Measurements from ENCODE around the gene ANO4. TPM values are rescaled to one million over a fixed set of nuclear protein-coding genes. Genes with fewer than 3 reads are reported as not detected.

Gene ANO4
- total RNA-seq, 1 donor from 2014 or later: not detected

GRCh38 chr12:100877776-100878175 lies 83.2 kb downstream of the ANO4 start:
- intact Hi-C loops (cut with micrococcal nuclease): no loop called here
- Histone ChIP-seq H3K4me3 (no peak overlapping the region), H3K4me1 (no peaks in the 10 kb centered on the region), H3K9me3 (replicated peaks) (peaks cover 23% of the 10 kb centered on the region), H3K27me3 (ENCODE audit: low read depth) (no peaks in the 10 kb centered on the region), H3K27ac (replicated peaks) (no peak overlapping the region), H3K36me3 (no peaks in the 10 kb centered on the region)
- TF ChIP-seq CTCF (IDR thresholded peaks at IDR 0.05; ENCODE audit: borderline replicate concordance): no peak
- DNase-seq: no peak

GRCh38 chr12:100895192-100895591 lies 100.6 kb downstream of the ANO4 start:
- H3K27ac ChIP-seq (replicated peaks): no peak overlapping the region
- H3K4me3 ChIP-seq: no peak overlapping the region
- no peaks in the 10 kb centered on the region for H3K4me1 ChIP-seq
- DNase-seq: no peak
- H3K9me3 ChIP-seq (replicated peaks): peaks cover 4% of the 10 kb centered on the region
- TF ChIP-seq CTCF (IDR thresholded peaks at IDR 0.05; ENCODE audit: borderline replicate concordance): no peak
- intact Hi-C loops (cut with micrococcal nuclease): no loop called here
- no peaks in the 10 kb centered on the region for H3K36me3 ChIP-seq
- H3K27me3 ChIP-seq (ENCODE audit: low read depth): no peaks in the 10 kb centered on the region

- Histone ChIP-seq H3K27ac (replicated peaks) (no peak overlapping the region), H3K9me3 (replicated peaks) (peaks cover 4% of the 10 kb centered on the region), H3K36me3 (no peaks in the 10 kb centered on the region), H3K27me3 (ENCODE audit: low read depth) (no peaks in the 10 kb centered on the region), H3K4me1 (no peaks in the 10 kb centered on the region), H3K4me3 (no peak overlapping the region)
- intact Hi-C loops (cut with micrococcal nuclease): no loop called here
- DNase-seq: no peak
- no peak for TF ChIP-seq CTCF (IDR thresholded peaks at IDR 0.05; ENCODE audit: borderline replicate concordance)
Measured at GRCh38 chr12:100896192-100896591, 101.6 kb downstream of the ANO4 start.

- no peak for TF ChIP-seq CTCF (IDR thresholded peaks at IDR 0.05; ENCODE audit: borderline replicate concordance)
- H3K4me1 ChIP-seq: no peaks in the 10 kb centered on the region
- H3K27ac ChIP-seq (replicated peaks): no peak overlapping the region
- no peak for DNase-seq
- no peaks in the 10 kb centered on the region for H3K27me3 ChIP-seq (ENCODE audit: low read depth)
- intact Hi-C loops (cut with micrococcal nuclease): no loop called here
- H3K9me3 ChIP-seq (replicated peaks): peaks cover 4% of the 10 kb centered on the region
- no peaks in the 10 kb centered on the region for H3K36me3 ChIP-seq
- H3K4me3 ChIP-seq: no peak overlapping the region
Measured at GRCh38 chr12:100897240-100897639, 102.7 kb downstream of the ANO4 start.

GRCh38 chr12:100899301-100899700 lies 104.7 kb downstream of the ANO4 start:
- intact Hi-C loops (cut with micrococcal nuclease): no loop called here
- Histone ChIP-seq H3K27me3 (ENCODE audit: low read depth) (no peaks in the 10 kb centered on the region), H3K36me3 (no peaks in the 10 kb centered on the region), H3K4me1 (no peaks in the 10 kb centered on the region), H3K27ac (replicated peaks) (no peak overlapping the region), H3K4me3 (no peak overlapping the region), H3K9me3 (replicated peaks) (peaks cover 4% of the 10 kb centered on the region)
- TF ChIP-seq CTCF (IDR thresholded peaks at IDR 0.05; ENCODE audit: borderline replicate concordance): no peak
- DNase-seq: no peak

GRCh38 chr12:100900808-100901207 lies 106.2 kb downstream of the ANO4 start:
- H3K4me1 ChIP-seq: no peaks in the 10 kb centered on the region
- no peak overlapping the region for H3K27ac ChIP-seq (replicated peaks)
- H3K27me3 ChIP-seq (ENCODE audit: low read depth): no peaks in the 10 kb centered on the region
- H3K36me3 ChIP-seq: no peaks in the 10 kb centered on the region
- intact Hi-C loops (cut with micrococcal nuclease): no loop called here
- H3K9me3 ChIP-seq (replicated peaks): peaks cover 4% of the 10 kb centered on the region
- H3K4me3 ChIP-seq: no peak overlapping the region
- no peak for TF ChIP-seq CTCF (IDR thresholded peaks at IDR 0.05; ENCODE audit: borderline replicate concordance)
- DNase-seq: no peak
